CD4-positive, CD25-positive, alpha-beta regulatory T cell (primary cell): Measurements from ENCODE around the gene CACNB1. TPM values are rescaled to one million over a fixed set of nuclear protein-coding genes. Genes with fewer than 3 reads are reported as not detected.

Experiments used
- ATAC-seq, 2 donors: fragments of 150-1000 bp; cut with Tn5 transposase; one replicate each; pipeline ENCODE4 v1.10.0; 2021; ENCODE audit warnings: low read depth in 2 of 2, moderate number of reproducible peaks in 2 of 2, moderate library complexity in 1 of 2
- DNase-seq, 3 donors: peaks; one replicate each; pipeline versions ENCODE4 v3.0.0 to v3.0.0-alpha.2; 2012 to 2022; ENCODE audit warnings: mixed read lengths in 1 of 3
- H3K27ac ChIP-seq: one replicate; pipeline ENCODE4 v1.7.0; 2013; ENCODE audit warnings: mild to moderate bottlenecking, low read length; ENCODE audit not compliant: insufficient read depth, poor library complexity, severe bottlenecking
- H3K27me3 ChIP-seq: one replicate; pipeline ENCODE4 v1.7.0; 2013; ENCODE audit warnings: low read length; ENCODE audit not compliant: control insufficient read depth, insufficient read depth
- H3K36me3 ChIP-seq: one replicate; pipeline ENCODE4 v1.7.0; 2013; ENCODE audit warnings: mild to moderate bottlenecking, low read length, moderate library complexity; ENCODE audit not compliant: control insufficient read depth, insufficient read depth
- H3K4me1 ChIP-seq: 2 replicates; pipeline ENCODE4 v1.7.0; 2013; ENCODE audit warnings: mild to moderate bottlenecking, low read length; ENCODE audit not compliant: insufficient read depth, control insufficient read depth, poor library complexity, severe bottlenecking
- H3K4me3 ChIP-seq: one replicate; pipeline ENCODE4 v1.7.0; 2013; ENCODE audit warnings: low read depth, mild to moderate bottlenecking, low read length, moderate library complexity
- H3K9me3 ChIP-seq, 2 experiments: 1 replicate in 1 of 2; 2 replicates in 1 of 2; pipeline ENCODE4 v1.7.0; 2013; ENCODE audit warnings: low read length in 2 of 2, mild to moderate bottlenecking in 1 of 2, moderate library complexity in 1 of 2; ENCODE audit not compliant: control insufficient read depth in 2 of 2
- H3K27ac Mint-ChIP-seq, 3 donors: one replicate each; pipeline ENCODE4 v1.8.0; 2020 to 2022; ENCODE audit warnings: mild to moderate bottlenecking in 3 of 3, mixed read lengths in 3 of 3, moderate library complexity in 2 of 3
- H3K27me3 Mint-ChIP-seq: one replicate; pipeline ENCODE4 v1.8.0; 2022; ENCODE audit warnings: mild to moderate bottlenecking, mixed read lengths
- H3K36me3 Mint-ChIP-seq: one replicate; pipeline ENCODE4 v1.8.0; 2020; ENCODE audit warnings: mixed read lengths
- H3K4me1 Mint-ChIP-seq, 4 donors: one replicate each; pipeline ENCODE4 v1.8.0; 2020 to 2022; ENCODE audit warnings: mixed read lengths in 4 of 4, mild to moderate bottlenecking in 1 of 4
- H3K4me3 Mint-ChIP-seq, 4 donors: one replicate each; pipeline ENCODE4 v1.8.0; 2020 to 2022; ENCODE audit warnings: mild to moderate bottlenecking in 4 of 4, mixed read lengths in 4 of 4, moderate library complexity in 3 of 4
- H3K9me3 Mint-ChIP-seq, 7 donors: one replicate each; pipeline ENCODE4 v1.8.0; 2020 to 2022; ENCODE audit warnings: mixed read lengths in 7 of 7, mild to moderate bottlenecking in 3 of 7, moderate library complexity in 2 of 7
- polyA plus RNA-seq, 4 donors: library from polyadenylated mRNA; unstranded; fragments of 300-500 nt; fragmentation: Illumina TruSeq; gene quantifications; one replicate each; pipeline ENCODE4 v1.2.3, GENCODE V29; 2021
- total RNA-seq: library from RNA; stranded (reverse); gene quantifications from one replicate; pipeline ENCODE4 v1.2.3, GENCODE V29; 2022

Gene CACNB1
- total and polyA plus RNA-seq, 5 donors from 2014 or later = 0.48 to 19.3 (median 1.2) TPM

GRCh38 chr17:39146273-39146672 lies 51.2 kb downstream of the CACNB1 start:
- H3K4me1 Mint-ChIP-seq = peaks cover 0 to 26% (median 9%) of the 10 kb centered on the region in 4 donors
- H3K27ac Mint-ChIP-seq = no peak overlapping the region

GRCh38 chr17:39145143-39145542 lies 52.3 kb downstream of the CACNB1 start:
- no peaks in the 10 kb centered on the region for H3K36me3 Mint-ChIP-seq
- DNase-seq (no peak), ATAC-seq (no peak)
- no peak overlapping the region for H3K27ac ChIP-seq
- H3K9me3 ChIP-seq = no peaks in the 10 kb centered on the region
- no peaks in the 10 kb centered on the region for H3K36me3 ChIP-seq
- no peak overlapping the region for H3K4me3 ChIP-seq
- H3K27me3 ChIP-seq = peaks cover 2% of the 10 kb centered on the region
- peaks cover 0 to 19% (median 7%) of the 10 kb centered on the region in 4 donors for H3K4me1 Mint-ChIP-seq
- peaks cover 0 to 2% (median 0%) of the 10 kb centered on the region in 7 donors for H3K9me3 Mint-ChIP-seq
- no peak overlapping the region for H3K27ac Mint-ChIP-seq
- H3K27me3 Mint-ChIP-seq = peaks cover 19% of the 10 kb centered on the region
- no peak overlapping the region for H3K4me3 Mint-ChIP-seq
- H3K4me1 ChIP-seq = no peaks in the 10 kb centered on the region

More at GRCh38 chr17:39146273-39146672, 51.2 kb downstream of the CACNB1 start:
- DNase-seq (no peak), ATAC-seq (no peak)
- H3K9me3 ChIP-seq = no peaks in the 10 kb centered on the region
- no peak overlapping the region for H3K4me3 ChIP-seq
- H3K27me3 ChIP-seq = peaks cover 3% of the 10 kb centered on the region
- no peaks in the 10 kb centered on the region for H3K36me3 ChIP-seq
- H3K9me3 Mint-ChIP-seq = peaks cover 0 to 2% (median 0%) of the 10 kb centered on the region in 7 donors
- H3K27me3 Mint-ChIP-seq = peaks cover 25% of the 10 kb centered on the region
- peaks cover 5% of the 10 kb centered on the region for H3K4me1 ChIP-seq
- H3K4me3 Mint-ChIP-seq = no peak overlapping the region
- no peak overlapping the region for H3K27ac ChIP-seq
- H3K36me3 Mint-ChIP-seq = no peaks in the 10 kb centered on the region

GRCh38 chr17:39144416-39144840 lies 53.0 kb downstream of the CACNB1 start:
- Mint-ChIP-seq H3K4me3 (no peak overlapping the region), H3K36me3 (no peaks in the 10 kb centered on the region), H3K27ac (no peak overlapping the region), H3K27me3 (peaks cover 12% of the 10 kb centered on the region), H3K9me3 (peaks cover 0 to 2% (median 0%) of the 10 kb centered on the region in 7 donors), H3K4me1 (peaks cover 0 to 15% (median 3%) of the 10 kb centered on the region in 4 donors)
- Histone ChIP-seq H3K27me3 (no peaks in the 10 kb centered on the region), H3K36me3 (no peaks in the 10 kb centered on the region), H3K4me3 (no peak overlapping the region), H3K4me1 (no peaks in the 10 kb centered on the region), H3K27ac (no peak overlapping the region), H3K9me3 (no peaks in the 10 kb centered on the region)
- ATAC-seq (no peak), DNase-seq (no peak)

- no peaks in the 10 kb centered on the region for H3K36me3 ChIP-seq
- no peaks in the 10 kb centered on the region for H3K9me3 ChIP-seq
- ATAC-seq (no peak), DNase-seq (no peak)
- Mint-ChIP-seq H3K4me1 (peaks cover 0 to 9% (median 2%) of the 10 kb centered on the region in 4 donors), H3K36me3 (no peaks in the 10 kb centered on the region), H3K27me3 (peaks cover 4% of the 10 kb centered on the region), H3K27ac (no peak overlapping the region), H3K4me3 (no peak overlapping the region), H3K9me3 (no peaks in the 10 kb centered on the region)
- no peaks in the 10 kb centered on the region for H3K27me3 ChIP-seq
- H3K4me1 ChIP-seq = no peaks in the 10 kb centered on the region
- no peak overlapping the region for H3K4me3 ChIP-seq
- no peak overlapping the region for H3K27ac ChIP-seq
Observed at GRCh38 chr17:39143552-39144093, 53.8 kb downstream of the CACNB1 start.

GRCh38 chr17:39141915-39142664 lies 55.4 kb downstream of the CACNB1 start:
- Histone ChIP-seq H3K4me1 (no peaks in the 10 kb centered on the region), H3K27ac (no peak overlapping the region), H3K36me3 (no peaks in the 10 kb centered on the region), H3K4me3 (no peak overlapping the region), H3K27me3 (no peaks in the 10 kb centered on the region), H3K9me3 (no peaks in the 10 kb centered on the region)
- H3K36me3 Mint-ChIP-seq = no peaks in the 10 kb centered on the region
- H3K9me3 Mint-ChIP-seq = no peaks in the 10 kb centered on the region
- no peak overlapping the region for H3K27ac Mint-ChIP-seq
- no peak overlapping the region for H3K4me3 Mint-ChIP-seq
- no peak for ATAC-seq
- H3K27me3 Mint-ChIP-seq = peaks cover 11% of the 10 kb centered on the region
- DNase-seq = no peak
- H3K4me1 Mint-ChIP-seq = peaks cover 0 to 6% (median 0%) of the 10 kb centered on the region in 4 donors

GRCh38 chr17:39141294-39141693 lies 56.2 kb downstream of the CACNB1 start:
- Histone ChIP-seq H3K4me3 (no peak overlapping the region), H3K27ac (no peak overlapping the region), H3K9me3 (no peaks in the 10 kb centered on the region), H3K27me3 (no peaks in the 10 kb centered on the region), H3K4me1 (no peaks in the 10 kb centered on the region), H3K36me3 (no peaks in the 10 kb centered on the region)
- Mint-ChIP-seq H3K9me3 (peaks cover 0 to 3% (median 0%) of the 10 kb centered on the region in 7 donors), H3K4me3 (no peak overlapping the region), H3K27ac (no peak overlapping the region), H3K36me3 (no peaks in the 10 kb centered on the region), H3K27me3 (peaks cover 16% of the 10 kb centered on the region), H3K4me1 (peaks cover 0 to 6% (median 0%) of the 10 kb centered on the region in 4 donors)
- ATAC-seq (no peak), DNase-seq (no peak)

GRCh38 chr17:39139561-39139960 lies 57.9 kb downstream of the CACNB1 start:
- Histone ChIP-seq H3K4me1 (no peaks in the 10 kb centered on the region), H3K4me3 (no peak overlapping the region), H3K27me3 (no peaks in the 10 kb centered on the region), H3K27ac (no peak overlapping the region), H3K9me3 (no peaks in the 10 kb centered on the region), H3K36me3 (no peaks in the 10 kb centered on the region)
- ATAC-seq = no peak
- H3K9me3 Mint-ChIP-seq = peaks cover 0 to 3% (median 0%) of the 10 kb centered on the region in 7 donors
- peaks cover 12% of the 10 kb centered on the region for H3K27me3 Mint-ChIP-seq
- H3K36me3 Mint-ChIP-seq = no peaks in the 10 kb centered on the region
- H3K27ac Mint-ChIP-seq = no peak overlapping the region
- no peak for DNase-seq
- H3K4me3 Mint-ChIP-seq = no peak overlapping the region
- peaks cover 0 to 3% (median 0%) of the 10 kb centered on the region in 4 donors for H3K4me1 Mint-ChIP-seq

- ATAC-seq (no peak), DNase-seq (no peak)
- Mint-ChIP-seq H3K4me1 (no peaks in the 10 kb centered on the region), H3K36me3 (no peaks in the 10 kb centered on the region), H3K27ac (no peak overlapping the region), H3K27me3 (peaks cover 12% of the 10 kb centered on the region), H3K9me3 (peaks cover 0 to 3% (median 0%) of the 10 kb centered on the region in 7 donors), H3K4me3 (no peak overlapping the region)
- Histone ChIP-seq H3K27me3 (no peaks in the 10 kb centered on the region), H3K36me3 (no peaks in the 10 kb centered on the region), H3K4me1 (no peaks in the 10 kb centered on the region), H3K4me3 (no peak overlapping the region), H3K27ac (no peak overlapping the region), H3K9me3 (no peaks in the 10 kb centered on the region)
Observed at GRCh38 chr17:39139161-39139511, 58.3 kb downstream of the CACNB1 start.
